ENCODE measurements around the gene CNGA1. TPM values are rescaled to one million over a fixed set of nuclear protein-coding genes. Genes with fewer than 3 reads are reported as not detected.
A peak's percentile ranks its signal among the peaks of the same experiment; 100 is the strongest.

CNGA1 gene
- total and polyA plus RNA-seq, 2 donors (not counting 3 experiments of a cell fraction or from before 2014, with no cell fraction given) = not detected

DNA sequence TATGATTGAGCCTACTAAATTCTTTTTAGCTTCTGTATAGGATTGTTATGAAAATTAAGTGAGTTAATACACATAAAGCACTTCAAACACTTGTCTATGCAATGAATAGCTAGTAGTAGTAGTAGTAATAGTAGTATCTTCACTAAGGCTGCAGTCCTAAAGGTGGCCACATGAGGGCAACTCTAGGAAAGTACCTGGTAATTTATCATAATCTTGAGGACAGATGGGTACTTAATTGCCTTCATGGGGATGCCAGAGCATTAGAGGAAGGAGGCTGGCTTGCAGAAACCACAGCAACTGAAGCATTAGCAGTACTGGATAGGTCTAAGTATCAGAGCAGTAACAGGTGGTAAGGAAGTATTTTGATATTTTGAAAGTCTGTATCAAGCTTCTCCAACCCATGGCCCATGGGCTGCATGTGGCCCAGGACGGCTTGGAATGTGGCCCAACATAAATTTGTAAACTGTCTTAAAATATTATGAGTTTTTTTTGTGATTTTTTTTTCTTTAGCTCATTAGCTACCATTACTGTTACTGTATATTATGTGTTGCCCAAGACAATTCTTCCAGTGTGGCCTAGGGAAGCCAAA lies 17.4 kb upstream of the CNGA1 start:
- H3K36me3 ChIP-seq (ENCODE audit: control insufficient read depth in 2 of 2, extremely low read depth in 1 of 2, insufficient read depth in 2 of 2, low read length in 2 of 2) = no peaks in the 10 kb centered on the region
- no peaks in the 10 kb centered on the region for H4K20me1 ChIP-seq (replicated peaks; ENCODE audit: control insufficient read depth, extremely low read depth, insufficient read depth, low read length)
- dilution Hi-C loops (cut with MboI; ENCODE audit: extremely low pct_ligation_motif_present, low sequenced_read_pairs) (no loop called here), intact Hi-C loops (cut with micrococcal nuclease) (loop anchor here (1.0 kb wide), 2 partner anchors 53 to 107 kb away; no protein-coding TSS in a partner anchor)
- H3K79me2 ChIP-seq (ENCODE audit: control insufficient read depth, insufficient read depth, low read length) = no peaks in the 10 kb centered on the region
- no peaks in the 10 kb centered on the region for H3K9me1 ChIP-seq (replicated peaks; ENCODE audit: control insufficient read depth, extremely low read depth, insufficient read depth, low read length)
- H3K4me2 ChIP-seq (ENCODE audit: insufficient read depth, low read length) = no peak overlapping the region
- DNase-seq (ENCODE audit: low read depth, low spot score) (peak; percentile 53), FAIRE-seq (peak; percentile 66)
- H3K4me1 ChIP-seq (ENCODE audit: control insufficient read depth, extremely low read depth, insufficient read depth, low read length) = no peaks in the 10 kb centered on the region
- no peaks in the 10 kb centered on the region for H3K9me3 ChIP-seq (replicated peaks; ENCODE audit: control insufficient read depth, insufficient read depth, low read length)
- H3K27me3 ChIP-seq (ENCODE audit: control insufficient read depth in 2 of 2, insufficient read depth in 2 of 2, low read length in 2 of 2) = no peaks in the 10 kb centered on the region
- TF ChIP-seq CTCF (IDR thresholded peaks at IDR 0.05; ENCODE audit: extremely low read depth in 1 of 2, insufficient read depth in 1 of 2, low read depth in 1 of 2, low read length in 2 of 2) (peak; percentile 48 to 53), POLR2A (IDR thresholded peaks at IDR 0.05; ENCODE audit: low read depth, low read length) (no peak)
- CTCF ChIA-PET = interaction anchor here (0.6 to 4.0 kb wide), 19 partner anchors 8 to 108 kb away, joined by 3 to 42 read pairs (median 5); no protein-coding TSS in a partner anchor
- no peak overlapping the region for H2AFZ ChIP-seq (ENCODE audit: low read depth, low read length)
- POLR2A ChIA-PET = no interaction called here
- no peak overlapping the region for H3K27ac ChIP-seq (ENCODE audit: insufficient read depth, low read depth, low read length)
- BruUV-seq (replicated peaks) = no TSS peak
- no peak overlapping the region for H3K4me3 ChIP-seq (replicated peaks in 1 of 3; ENCODE audit: insufficient read depth in 1 of 3, low read depth in 1 of 3, low read length in 3 of 3)
- H3K9ac ChIP-seq (replicated peaks; ENCODE audit: extremely low read depth, insufficient read depth, low read length) = no peak overlapping the region

DNA sequence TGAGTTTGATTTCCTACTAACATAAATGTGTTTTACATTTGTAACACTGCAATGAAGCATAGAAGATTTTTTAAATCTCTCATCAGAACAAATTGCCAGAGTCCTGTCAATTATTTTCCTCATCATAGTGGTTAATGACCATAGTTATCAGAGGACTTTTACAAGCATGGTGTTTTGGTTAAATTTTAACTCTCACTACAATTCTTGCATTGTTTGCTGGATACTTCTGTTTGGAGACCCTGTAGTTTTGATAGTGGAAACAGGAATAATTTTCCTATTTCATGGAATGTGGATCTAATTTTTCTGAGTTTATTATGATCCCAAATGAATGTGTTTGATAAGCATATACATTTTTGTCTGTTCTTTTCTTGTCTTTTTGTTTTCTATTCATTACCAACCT lies 16.9 kb upstream of the CNGA1 start:
- H4K20me1 ChIP-seq (replicated peaks; ENCODE audit: control insufficient read depth, extremely low read depth, insufficient read depth, low read length) = no peaks in the 10 kb centered on the region
- TF ChIP-seq EZH2 (IDR thresholded peaks at IDR 0.05; ENCODE audit: borderline replicate concordance, low read depth, low read length, severe bottlenecking) (no peak), MYC (IDR thresholded peaks at IDR 0.05; ENCODE audit: low read depth, low read length) (no peak), CTCF (IDR thresholded peaks at IDR 0.05; ENCODE audit: extremely low read depth in 1 of 2, insufficient read depth in 1 of 2, low read depth in 1 of 2, low read length in 2 of 2) (no peak), POLR2AphosphoS5 (IDR thresholded peaks at IDR 0.05; ENCODE audit: insufficient read depth, low read depth, low read length) (no peak), POLR2A (IDR thresholded peaks at IDR 0.05; ENCODE audit: low read depth, low read length) (no peak)
- intact Hi-C loops (cut with micrococcal nuclease) (loop anchor here (1.0 kb wide), 1 partner anchor 108 kb away; no protein-coding TSS in a partner anchor), dilution Hi-C loops (cut with MboI; ENCODE audit: extremely low pct_ligation_motif_present, low sequenced_read_pairs) (no loop called here)
- no peak overlapping the region for H2AFZ ChIP-seq (ENCODE audit: low read depth, low read length)
- no peak for DNase-seq (ENCODE audit: low read depth, low spot score)
- no peak overlapping the region for H3K4me3 ChIP-seq (replicated peaks in 1 of 3; ENCODE audit: insufficient read depth in 1 of 3, low read depth in 1 of 3, low read length in 3 of 3)
- BruUV-seq (replicated peaks) = no TSS peak
- ChIA-PET POLR2A (no interaction called here), CTCF (interaction anchor here (0.7 to 4.0 kb wide), 15 partner anchors 8 to 105 kb away, joined by 3 to 42 read pairs (median 10); no protein-coding TSS in a partner anchor)
- no peak overlapping the region for H3K27ac ChIP-seq (ENCODE audit: insufficient read depth, low read depth, low read length)
- H3K9me1 ChIP-seq (replicated peaks; ENCODE audit: control insufficient read depth, extremely low read depth, insufficient read depth, low read length) = no peaks in the 10 kb centered on the region
- H3K4me1 ChIP-seq (ENCODE audit: control insufficient read depth, extremely low read depth, insufficient read depth, low read length) = no peaks in the 10 kb centered on the region
- no peaks in the 10 kb centered on the region for H3K36me3 ChIP-seq (ENCODE audit: control insufficient read depth in 2 of 2, extremely low read depth in 1 of 2, insufficient read depth in 2 of 2, low read length in 2 of 2)
- H3K27me3 ChIP-seq (ENCODE audit: control insufficient read depth in 2 of 2, insufficient read depth in 2 of 2, low read length in 2 of 2) = no peaks in the 10 kb centered on the region
- no peak overlapping the region for H3K4me2 ChIP-seq (ENCODE audit: insufficient read depth, low read length)
- no peak overlapping the region for H3K9ac ChIP-seq (replicated peaks; ENCODE audit: extremely low read depth, insufficient read depth, low read length)
- H3K79me2 ChIP-seq (ENCODE audit: control insufficient read depth, insufficient read depth, low read length) = no peaks in the 10 kb centered on the region
- H3K9me3 ChIP-seq (replicated peaks; ENCODE audit: control insufficient read depth, insufficient read depth, low read length) = no peaks in the 10 kb centered on the region
- no peak for FAIRE-seq
